GM21528 (cell line): ENCODE results near the gene BRS3.
"Not testable (repeated sequence)": the region's sequence is repeated elsewhere in the genome, so short reads cannot be mapped to it uniquely, and the experiment has no call there.

Source experiments
- ATAC-seq: cut with Tn5 transposase; IDR thresholded peaks from one replicate; pipeline ENCODE4 v1.9.1; 2021; ENCODE audit warnings: mild to moderate bottlenecking, moderate library complexity; ENCODE audit not compliant: unreplicated experiment, low FRiP score

Gene BRS3

DNA sequence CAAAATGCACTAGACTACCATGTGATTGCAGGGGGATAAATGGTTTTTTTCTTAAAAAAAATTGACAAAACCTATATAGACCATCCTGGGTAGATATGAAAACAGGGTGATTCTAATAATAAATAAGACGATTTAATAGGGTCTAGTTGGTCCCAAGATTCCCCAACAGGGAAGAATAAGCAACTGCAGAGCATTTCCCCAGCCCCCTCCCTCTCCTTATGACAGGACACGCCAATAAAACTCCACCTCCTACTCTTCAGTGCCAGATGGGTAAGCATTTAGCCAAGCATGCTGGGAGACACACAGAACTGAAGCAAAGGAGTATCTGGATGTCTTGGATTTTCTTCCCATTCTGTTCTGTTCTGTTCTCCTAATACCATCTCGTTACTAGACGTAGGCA is at the start of gene BRS3:
BRS3 (plus strand) TSS at position 301 of the 400 bp plus-strand sequence. CDS start 168 bp downstream, outside the sequence.
- no peak for ATAC-seq

DNA sequence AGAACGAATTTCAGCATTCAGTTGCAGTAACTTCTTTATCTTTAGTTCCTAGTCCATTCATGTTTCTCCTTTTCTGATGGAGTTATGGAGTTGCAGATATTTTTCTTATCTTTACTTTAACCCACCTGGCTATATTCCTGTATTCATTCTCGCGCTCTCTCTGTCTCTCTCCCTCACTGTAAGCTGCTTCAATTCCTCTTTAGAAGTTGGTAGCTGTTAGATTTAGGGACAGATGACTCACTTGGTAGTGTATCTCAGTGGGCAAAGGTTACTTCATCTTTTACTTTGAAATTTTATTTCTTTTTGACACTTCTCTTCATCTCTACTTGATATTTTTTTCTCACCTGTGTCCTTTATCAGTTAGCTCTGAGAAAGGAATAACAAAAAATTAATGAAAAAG is 49.6 kb upstream of the BRS3 start:
- no peak for ATAC-seq

DNA sequence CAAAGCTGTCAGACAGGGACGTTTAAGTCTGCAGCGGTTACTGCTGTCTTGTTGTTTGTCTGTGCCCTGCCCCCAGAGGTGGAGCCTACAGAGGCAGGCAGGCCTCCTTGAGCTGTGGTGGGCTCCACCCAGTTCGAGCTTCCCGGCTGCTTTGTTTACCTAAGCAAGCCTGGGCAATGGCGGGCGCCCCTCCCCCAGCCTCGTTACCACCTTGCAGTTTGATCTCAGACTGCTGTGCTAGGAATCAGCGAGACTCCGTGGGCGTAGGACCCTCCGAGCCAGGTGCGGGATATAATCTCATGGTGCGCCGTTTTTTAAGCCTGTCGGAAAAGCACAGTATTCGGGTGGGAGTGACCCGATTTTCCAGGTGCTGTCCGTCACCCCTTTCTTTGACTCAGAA is 42.1 kb upstream of the BRS3 start:
- not testable (repeated sequence) for ATAC-seq

DNA sequence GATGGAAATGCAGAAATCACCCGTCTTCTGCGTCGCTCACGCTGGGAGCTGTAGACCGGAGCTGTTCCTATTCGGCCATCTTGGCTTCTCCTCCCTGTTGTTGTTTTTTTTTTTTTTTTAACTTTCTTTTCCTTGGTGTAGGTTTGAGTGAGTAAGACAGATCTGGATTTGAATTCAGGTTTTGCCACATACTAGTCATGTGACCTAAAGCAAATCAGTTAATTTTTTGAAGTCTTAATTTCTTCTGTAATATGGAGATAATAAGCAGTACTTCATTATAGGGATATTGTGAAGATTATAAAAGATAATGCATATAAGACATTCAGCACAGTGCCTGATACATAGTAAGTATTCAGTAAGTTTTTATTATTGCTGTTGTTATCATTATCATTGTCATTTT is 41.5 kb upstream of the BRS3 start:
- ATAC-seq = no peak

DNA sequence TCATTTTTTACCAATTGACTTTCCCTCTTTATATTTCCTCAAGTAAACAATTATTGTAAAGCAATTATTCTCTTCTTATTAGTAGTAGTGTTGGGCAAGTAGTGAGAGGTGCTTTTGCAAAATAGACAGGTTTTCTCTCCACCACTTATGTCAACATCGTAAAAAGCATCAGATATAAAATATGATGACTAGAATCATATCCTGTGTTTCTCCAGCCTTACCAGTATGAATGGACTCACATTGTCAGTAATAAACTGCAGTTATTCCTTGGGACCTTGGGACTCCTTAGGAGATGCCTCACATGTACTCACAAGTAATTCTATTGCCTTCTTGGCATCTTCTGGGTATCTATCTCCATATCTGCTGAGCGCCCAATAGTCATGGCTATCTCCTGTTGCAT is 40.4 kb upstream of the BRS3 start:
- no peak for ATAC-seq

DNA sequence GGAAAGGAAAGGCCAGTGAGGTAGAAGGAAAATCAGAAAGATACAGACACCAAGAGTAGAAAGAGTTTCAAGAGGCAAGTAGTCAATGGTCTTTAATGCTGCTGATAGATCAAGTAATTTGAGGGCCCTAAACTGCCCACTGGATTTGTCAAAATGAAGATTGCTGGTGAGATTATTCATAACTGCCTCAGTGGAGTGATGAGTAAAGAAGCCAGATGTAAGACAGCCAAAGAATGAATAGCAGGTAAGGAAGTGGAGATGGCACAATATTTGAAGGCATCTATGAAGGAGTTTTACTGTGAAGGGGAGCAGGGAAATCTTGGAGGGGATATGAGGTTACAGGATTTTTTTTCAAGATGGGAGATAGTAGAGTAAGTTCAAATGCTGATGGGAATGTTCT is 39.8 kb upstream of the BRS3 start:
- ATAC-seq = no peak

DNA sequence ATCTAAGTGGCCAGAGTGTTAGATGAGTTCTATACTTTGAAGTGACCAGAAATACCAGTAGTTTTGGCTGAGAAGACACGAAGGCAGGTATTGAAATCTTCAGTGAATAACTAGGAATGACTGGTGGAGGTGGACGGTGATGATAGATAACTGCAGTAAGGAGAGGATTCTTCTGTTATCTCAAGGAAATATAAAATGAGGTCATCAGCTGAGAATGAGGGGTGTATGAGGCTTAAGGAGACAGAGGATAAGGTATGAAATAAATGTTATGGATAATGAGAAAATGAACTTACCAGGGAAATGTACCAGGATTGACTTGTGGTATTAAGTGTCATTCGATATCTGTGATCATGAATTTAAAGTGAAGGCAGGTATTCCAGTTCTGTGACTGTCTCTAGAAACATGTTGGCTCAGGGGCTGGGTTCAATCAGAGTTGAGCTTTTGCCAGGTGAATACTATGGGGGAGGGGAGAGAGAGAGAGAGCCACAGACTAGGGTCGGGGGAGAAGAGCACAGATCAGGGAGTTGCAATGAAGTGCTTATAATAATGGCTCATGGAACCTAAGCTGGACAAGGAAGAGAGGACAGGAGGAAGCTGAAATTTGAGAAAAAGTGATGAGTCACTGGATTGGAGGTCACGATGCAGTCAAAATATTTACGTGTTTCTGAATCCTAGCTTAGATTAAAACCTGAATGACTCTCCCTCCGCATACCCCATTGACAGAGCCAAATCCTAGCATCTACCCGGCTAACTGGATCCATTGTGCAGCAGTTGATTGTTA is 37.5 kb upstream of the BRS3 start:
- ATAC-seq = no peak

DNA sequence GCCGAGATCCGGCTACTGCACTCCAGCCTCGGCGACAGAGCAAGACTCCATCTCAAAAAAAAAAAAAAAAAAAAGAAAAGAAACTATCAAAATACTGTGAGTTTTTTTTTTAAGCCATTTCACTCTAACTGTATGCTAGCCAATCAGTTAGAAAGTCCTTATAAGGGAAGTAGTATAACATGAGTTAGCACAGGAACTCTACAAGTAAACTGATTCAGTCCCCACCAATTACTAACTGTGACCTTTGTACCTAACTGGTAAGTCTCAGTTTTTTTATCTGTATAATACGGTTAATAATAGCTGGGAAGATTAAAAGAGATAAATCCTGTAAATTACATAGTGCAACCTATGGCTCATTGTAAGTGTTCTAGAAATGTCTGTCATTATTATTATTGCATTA is 35.1 kb upstream of the BRS3 start:
- no peak for ATAC-seq

DNA sequence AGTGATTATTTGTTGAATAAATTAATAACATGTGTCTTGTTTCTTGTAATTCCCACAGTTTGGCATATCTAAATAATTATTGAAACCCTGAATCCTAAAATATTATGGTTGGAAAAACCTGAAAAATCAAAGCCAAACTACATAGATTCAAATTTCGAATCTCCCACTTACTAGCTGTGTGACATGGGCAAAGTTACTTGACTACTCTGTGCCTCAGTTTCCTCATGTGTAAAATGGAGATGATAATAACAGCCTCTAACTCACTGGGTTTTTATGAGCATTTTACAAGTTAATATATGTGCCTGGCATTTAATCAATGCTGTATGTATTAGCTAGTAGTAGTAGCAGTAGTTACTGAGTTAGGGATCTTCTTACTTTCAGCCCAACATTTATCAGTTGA is 34.6 kb upstream of the BRS3 start:
- no peak for ATAC-seq

DNA sequence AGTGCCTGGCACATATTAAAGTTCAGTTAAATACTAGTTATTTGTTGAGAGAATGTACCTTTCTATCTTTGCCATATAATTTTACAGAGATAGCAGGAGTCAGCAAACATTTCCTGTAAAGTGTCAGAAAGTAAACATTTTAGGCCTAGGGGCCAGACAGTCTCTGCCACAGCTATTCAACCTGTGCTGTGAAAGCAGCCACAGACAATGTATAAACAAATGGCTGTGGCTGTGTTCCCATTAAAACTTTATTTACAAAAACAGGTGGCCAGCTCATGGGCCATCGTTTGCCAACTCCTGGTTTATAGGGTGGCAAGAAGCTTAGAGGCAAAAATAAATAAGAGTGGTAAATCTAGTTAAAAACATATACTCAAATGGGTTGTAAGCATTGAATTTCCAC is 34.0 kb upstream of the BRS3 start:
- no peak for ATAC-seq

DNA sequence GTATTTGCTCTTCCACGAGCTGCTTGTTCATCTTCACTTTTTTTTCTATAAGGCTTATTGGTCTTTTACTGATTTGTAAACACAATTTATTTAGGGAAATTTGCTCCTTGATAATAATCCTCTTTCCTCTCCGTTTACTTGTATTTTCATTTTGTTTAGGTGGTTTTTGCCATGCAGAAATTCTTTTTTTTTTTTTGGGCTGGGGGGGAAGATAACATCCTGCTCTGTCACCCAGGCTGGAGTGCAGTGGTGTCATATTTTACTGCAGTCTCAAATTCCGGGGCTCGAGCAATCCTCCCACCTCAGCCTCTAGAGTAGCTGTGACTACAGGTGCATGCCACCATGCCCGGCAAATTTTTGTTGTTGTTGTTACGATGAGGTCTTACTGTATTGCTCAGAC is 31.6 kb upstream of the BRS3 start:
- ATAC-seq = no peak

DNA sequence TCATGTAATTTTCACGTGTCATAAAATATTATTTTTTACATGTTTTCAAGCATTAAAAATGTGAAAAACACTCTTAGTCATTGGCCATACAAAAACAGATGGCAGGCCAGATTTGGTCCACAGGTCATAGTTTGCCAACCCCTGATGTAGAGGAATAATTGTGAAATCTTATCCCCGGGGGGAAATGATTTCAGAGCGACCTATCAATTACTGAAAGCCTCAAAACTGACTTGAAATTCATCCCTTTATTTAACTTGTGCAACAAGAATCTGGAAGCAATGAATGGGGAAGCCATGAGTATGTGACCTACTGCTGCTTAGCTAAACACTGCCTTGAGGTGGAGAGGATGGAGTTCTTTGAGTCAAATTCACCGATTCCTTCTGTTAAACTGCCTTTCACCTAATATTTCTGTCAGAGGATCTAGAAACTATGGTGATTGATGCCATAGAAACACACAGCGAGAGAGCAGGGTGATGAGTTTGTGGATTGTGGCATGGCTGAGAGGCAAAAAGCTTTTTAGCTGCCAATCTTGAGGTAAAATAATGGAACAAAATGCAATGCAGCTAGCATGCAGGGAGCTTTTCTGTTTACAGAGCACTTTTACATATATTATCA is 30.3 kb upstream of the BRS3 start:
- no peak for ATAC-seq

DNA sequence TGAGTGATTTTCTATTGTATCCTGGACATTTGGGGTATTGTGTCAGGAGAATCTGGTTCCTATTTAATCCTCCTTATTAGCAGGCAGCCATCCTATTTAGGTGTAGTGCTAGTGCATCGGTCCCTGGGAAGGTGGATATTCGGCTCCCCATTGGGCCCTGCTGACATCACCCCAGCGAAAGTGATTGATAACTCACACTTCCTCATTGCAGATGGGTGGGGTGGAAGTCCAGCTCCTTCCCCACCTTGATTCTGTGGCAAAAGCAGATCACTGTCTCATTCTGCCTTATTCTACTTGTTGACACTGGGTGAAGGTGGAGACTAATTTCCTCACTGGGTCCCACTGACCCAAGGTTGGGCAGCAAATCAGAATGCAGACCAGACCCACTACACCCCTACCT is 23.2 kb upstream of the BRS3 start:
- no peak for ATAC-seq

DNA sequence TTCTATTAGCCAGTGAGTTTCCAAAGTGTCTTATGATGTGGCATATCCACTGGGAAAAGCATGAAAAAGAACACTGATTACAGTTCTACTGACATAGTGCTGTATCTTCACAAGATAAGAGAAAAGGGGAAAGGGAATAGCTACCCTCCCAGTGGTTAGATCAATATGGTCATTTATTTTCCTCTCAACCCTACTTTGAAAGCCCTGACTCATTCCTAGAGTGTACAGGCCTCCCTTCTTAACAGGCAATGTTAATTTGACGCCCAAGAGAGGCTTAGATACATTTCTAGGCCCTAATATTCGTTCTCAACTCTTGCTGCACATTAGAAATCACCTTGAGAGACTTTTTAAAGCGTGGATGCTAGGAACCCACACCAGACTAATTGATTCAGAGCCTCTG is 20.4 kb upstream of the BRS3 start:
- ATAC-seq = no peak

DNA sequence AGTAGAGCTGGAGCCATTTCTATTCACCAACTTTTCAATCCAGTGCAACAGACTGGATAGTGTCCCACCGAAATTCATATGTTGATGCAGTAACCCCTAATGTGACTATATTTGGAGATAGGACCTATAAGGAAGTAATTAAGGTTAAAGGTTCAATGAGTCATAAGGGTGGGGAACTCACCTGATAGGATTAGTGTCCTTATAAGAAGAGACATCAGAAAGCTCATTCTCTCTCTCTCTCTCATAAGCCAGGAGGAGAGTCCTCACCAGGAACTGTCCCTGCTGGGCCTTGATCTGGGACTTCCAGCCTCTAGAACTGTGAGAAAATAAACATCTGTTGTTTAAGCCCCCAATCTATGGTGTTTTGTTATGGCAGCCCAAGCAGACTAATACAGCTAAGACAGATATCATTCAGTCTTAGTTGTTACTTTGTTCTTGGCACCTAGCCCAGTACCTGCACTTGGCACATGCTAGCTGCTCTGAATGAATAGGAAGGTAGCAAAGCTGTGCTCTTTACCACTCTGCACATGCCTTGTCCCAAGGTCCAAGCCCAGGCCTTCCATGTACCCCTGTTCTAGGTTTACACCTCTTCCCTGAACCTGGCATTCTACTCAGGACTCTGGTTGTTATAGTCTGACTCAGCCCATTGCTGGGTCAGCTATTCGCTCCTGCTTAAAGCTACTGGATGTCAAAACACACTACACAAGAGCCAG is 19.2 kb upstream of the BRS3 start:
- no peak for ATAC-seq

DNA sequence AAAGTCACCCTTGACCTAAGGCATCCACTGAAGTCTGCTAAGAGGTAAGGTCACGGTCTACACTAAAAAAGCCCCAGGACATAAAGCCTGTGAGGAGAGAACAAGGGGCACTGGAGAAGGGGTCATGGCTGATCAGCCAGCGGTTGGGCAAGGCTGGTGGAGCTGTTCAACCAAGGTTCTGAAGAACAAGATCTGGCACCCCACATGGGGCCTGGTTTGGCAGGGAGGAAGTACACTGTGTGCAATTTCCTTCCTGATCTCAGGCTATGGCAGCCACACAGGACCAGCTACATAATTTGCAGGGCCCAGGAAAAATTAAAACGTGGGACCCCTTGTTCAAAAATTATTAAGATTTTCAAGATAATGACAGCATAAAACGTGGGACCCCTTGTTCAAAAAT is 14.1 kb upstream of the BRS3 start:
- ATAC-seq = no peak

DNA sequence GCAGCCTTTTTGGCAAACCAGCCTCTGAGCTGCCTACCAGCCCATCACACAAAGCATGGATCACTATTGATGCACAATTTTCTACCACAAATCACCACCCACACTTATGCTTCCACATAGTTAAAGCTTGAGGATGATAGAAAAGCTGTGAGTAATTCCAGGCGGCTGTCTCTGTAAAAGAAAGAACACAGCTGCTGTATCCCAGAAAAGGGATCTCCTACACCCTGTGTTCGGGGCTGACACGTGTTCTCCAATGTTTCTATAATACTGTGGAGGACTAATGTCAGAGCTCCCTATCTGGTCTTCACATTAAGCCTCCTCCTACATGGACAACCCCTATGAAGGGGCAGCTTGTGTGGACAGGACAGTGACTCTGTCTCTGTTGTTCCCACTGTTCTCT is 12.5 kb upstream of the BRS3 start:
- ATAC-seq = no peak

DNA sequence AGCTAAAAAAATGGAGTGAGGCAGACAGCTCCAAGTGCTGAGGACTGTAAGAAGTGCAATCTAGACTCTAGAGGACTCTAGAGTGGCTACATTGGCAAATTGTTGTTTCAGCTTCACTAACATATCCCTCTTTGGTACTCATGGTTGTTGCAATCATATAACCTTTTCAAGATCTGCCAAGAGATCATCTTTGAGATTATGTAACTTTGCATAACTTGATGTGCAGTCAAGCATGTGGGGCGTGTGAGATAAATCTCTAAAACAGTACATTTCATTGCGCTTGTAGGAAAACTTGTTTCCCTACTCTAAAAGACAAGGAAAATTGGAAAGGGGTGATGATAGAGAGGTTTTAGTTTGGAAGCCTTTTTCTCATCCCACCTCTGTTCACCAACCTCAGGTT is 11.2 kb upstream of the BRS3 start:
- ATAC-seq = no peak

DNA sequence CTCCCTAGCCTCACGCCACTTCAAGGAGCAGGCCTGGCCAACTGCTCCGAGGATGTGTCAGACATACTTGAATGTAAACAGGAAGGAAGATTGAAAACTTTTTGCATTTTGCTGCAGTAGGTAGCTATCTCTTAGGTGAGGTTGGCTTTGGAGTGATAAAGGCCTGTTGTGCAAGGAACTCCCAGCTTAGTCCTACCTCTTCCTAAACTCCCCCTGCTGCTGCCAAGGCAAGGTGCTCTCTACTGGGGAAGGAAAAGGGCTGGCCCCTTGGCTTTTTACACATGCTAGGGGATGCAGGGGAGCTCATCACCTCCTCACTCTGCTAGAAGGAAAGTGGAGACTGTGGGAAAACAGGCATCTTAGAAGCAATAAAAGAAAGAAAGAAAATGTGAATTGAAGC is 10.7 kb upstream of the BRS3 start:
- no peak for ATAC-seq

DNA sequence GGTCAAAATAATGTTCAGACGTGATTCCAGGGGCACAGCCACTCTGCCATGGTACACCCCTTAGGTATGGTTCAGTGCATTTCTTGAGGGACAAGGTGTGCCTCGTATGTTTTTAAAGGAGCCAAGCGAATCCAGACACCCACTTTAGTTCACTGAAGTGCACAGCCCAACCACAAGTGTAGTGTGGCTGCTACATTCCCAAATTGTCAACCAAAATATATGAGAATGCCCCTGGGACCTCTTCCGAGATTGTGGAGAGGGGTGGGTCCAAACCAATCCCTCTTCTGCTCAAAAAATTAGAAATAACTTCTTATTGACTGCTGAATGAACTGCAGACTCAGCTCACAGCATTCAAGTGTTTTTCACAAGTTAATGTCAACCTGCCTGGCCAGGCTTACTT is 7.4 kb upstream of the BRS3 start:
- ATAC-seq = no peak

DNA sequence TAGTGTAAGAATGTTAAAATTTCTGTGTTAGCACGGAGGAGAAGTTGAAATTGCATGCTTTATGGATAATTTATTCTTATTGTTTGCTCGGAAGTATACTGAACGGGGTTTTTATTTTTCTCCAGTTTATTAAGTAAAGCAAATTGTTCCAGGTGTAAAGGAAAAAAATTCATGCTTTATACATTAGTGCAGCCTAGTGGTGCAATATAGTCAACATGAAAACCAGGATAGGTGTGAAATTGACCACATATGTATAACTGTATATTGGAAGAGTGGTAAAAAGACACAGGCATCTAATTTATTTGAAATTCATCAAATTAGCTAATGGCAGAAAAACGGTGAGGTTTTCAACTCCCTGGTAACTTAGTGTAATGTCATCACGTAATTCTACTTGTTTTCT is 959 bp downstream of the BRS3 start:
- no peak for ATAC-seq

DNA sequence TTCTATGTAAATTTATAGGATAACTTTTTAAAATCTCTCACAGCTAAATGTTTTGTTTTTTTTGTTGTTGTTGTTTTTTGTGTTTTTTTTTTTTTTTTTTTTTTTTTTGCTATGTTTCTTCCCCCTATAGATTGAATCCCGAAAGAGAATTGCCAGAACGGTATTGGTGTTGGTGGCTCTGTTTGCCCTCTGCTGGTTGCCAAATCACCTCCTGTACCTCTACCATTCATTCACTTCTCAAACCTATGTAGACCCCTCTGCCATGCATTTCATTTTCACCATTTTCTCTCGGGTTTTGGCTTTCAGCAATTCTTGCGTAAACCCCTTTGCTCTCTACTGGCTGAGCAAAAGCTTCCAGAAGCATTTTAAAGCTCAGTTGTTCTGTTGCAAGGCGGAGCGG is 4.1 kb downstream of the BRS3 start:
- no peak for ATAC-seq
